Panc1 (cell line): ENCODE results near the gene A4GNT.

ENCODE experiments used
- CTCF ChIP-seq: fragments of 450-650 bp; IDR thresholded peaks from 2 replicates; pipeline ENCODE4 v1.5.1; 2017; ENCODE audit warnings: mild to moderate bottlenecking
- POLR2AphosphoS5 ChIP-seq: IDR thresholded peaks from 2 replicates; pipeline ENCODE4 v1.6.1; 2012; ENCODE audit warnings: mild to moderate bottlenecking, low read depth, low read length, moderate library complexity
- REST ChIP-seq, 2 experiments: IDR thresholded peaks; 2 replicates each; pipeline ENCODE4 v1.6.1; 2011 to 2012; ENCODE audit warnings: low read depth in 2 of 2, control low read depth in 1 of 2, low read length in 1 of 2, mild to moderate bottlenecking in 1 of 2, moderate library complexity in 1 of 2; ENCODE audit not compliant: insufficient read depth in 1 of 2
- SIN3A ChIP-seq: IDR thresholded peaks from 2 replicates; pipeline ENCODE4 v1.6.1; 2012; ENCODE audit warnings: low read depth, mild to moderate bottlenecking, low read length, moderate library complexity, borderline replicate concordance; ENCODE audit not compliant: insufficient read depth

DNA sequence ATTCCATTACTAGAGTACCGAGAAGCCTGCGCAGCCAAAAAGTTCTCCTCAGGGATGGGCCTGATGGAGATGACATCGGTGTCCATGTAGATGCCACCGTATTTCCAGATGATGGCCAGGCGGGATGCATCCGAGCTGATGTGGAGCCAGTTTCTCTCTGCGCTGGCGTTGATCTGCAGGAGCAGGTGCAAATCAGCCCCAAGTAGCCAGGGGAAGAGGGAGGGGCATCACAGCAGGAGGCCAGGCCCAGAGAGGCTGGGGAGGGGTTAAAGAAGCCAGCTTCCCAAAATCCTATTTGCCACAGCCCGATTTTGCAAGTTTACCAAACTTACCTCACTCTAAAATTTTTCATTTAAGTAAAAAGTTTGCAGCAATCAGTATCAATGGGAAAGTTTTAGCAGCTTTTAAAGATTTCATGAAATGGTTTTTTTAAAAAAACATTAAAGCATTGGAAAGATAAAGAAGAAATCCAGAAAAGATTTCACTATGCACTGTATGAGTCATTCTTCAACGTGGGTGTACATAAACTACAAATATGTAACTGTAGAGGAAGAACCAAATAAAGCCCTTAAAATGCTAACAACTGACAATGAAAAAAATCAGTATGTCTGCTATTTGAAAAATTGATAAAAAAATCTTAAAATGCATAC lies 7.4 kb downstream of the A4GNT start:
- TF ChIP-seq CTCF = no peak
- TF ChIP-seq REST (IDR thresholded peaks at IDR 0.05; ENCODE audit: insufficient read depth in 1 of 2, low read depth in 2 of 2, low read length in 1 of 2) = no peak
- TF ChIP-seq POLR2AphosphoS5 = no peak
- no peak for TF ChIP-seq SIN3A
